T47D (cell line): ENCODE measurements around the gene SCLT1.
"Not testable (repeated sequence)": the region's sequence is repeated elsewhere in the genome, so short reads cannot be mapped to it uniquely, and the experiment has no call there.

ENCODE experiments used
- DNase-seq, 2 experiments: peaks; one replicate each; pipeline versions ENCODE4 v3.0.0 to v3.0.0-alpha.2; 2011 to 2012; ENCODE audit warnings: low read depth in 1 of 2, low spot score in 1 of 2
- JUND ChIP-seq: IDR thresholded peaks from 2 replicates; pipeline ENCODE4 v1.6.1; 2012; ENCODE audit warnings: low read depth
- in situ Hi-C: cut with HindIII; loops from 2 replicates; pipeline ENCODE4 v1.10.0; 2016; ENCODE audit warnings: low sequenced_read_pairs, low pct_unique_long_range_greater_than_20kb

SCLT1 gene

DNA sequence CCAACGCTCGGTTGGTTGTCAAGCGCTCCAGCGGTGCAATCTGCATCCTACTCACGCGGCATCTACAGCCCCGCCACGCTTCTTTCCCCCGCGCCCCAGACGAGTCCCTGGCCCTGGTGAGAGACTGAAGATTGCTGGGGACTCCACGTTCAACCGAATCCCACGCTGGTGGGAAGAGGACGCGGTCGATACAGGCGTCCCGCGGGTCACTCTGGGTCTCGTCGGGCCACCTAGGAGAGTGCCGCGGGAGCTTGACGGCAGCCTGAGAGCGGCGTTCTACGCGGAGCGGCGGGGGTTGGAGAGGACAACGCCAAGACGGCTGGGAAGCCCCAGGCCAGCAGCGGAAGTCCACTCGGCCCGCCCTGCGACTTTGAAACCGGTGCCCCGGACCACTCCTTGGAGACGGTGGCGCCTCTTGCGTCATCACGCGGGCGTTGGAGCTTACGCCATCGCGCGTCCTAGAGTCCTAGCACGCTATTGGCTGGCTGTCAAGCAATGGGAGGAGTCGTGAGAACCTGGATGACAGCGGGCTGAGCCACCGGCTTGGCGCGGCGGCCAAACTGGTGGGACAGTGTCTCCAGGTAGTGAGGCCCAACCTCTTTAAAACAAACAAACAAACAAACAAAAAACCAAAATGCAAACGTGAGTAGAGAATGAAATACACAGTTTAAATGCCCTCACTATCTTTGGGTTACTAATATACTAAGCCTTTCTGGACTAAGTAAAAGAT is at the start of gene SCLT1:
TSS of gene SCLT1 (minus strand) at position 349 of the 730 bp plus-strand sequence. CDS start 436 bp downstream, outside the sequence.
- in situ Hi-C loops = no loop called here
- DNase-seq = peak; percentile 68 to 98

DNA sequence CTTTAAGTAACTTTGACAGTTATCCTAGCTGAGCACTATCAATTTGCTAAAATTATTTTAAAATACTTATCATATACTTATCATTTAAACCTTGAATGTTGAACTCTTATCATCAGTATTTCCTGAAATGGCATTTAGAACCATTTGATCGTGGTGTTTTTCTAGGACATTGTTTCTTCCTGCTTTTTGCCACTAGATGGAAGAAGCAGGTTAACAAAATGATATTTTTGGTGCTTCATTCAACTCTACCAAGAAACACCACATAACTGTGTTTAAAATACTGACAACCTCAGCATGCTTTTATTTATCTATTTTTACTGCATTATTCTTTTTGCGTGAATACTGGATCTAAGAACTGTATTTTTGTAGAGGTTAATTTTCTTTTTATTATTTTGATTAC is 47.2 kb upstream of the SCLT1 start:
- DNase-seq = no peak
- in situ Hi-C loops = no loop called here
- TF ChIP-seq JUND = no peak

More for the DNA sequence above, at the start of gene SCLT1:
- no peak for TF ChIP-seq JUND

DNA sequence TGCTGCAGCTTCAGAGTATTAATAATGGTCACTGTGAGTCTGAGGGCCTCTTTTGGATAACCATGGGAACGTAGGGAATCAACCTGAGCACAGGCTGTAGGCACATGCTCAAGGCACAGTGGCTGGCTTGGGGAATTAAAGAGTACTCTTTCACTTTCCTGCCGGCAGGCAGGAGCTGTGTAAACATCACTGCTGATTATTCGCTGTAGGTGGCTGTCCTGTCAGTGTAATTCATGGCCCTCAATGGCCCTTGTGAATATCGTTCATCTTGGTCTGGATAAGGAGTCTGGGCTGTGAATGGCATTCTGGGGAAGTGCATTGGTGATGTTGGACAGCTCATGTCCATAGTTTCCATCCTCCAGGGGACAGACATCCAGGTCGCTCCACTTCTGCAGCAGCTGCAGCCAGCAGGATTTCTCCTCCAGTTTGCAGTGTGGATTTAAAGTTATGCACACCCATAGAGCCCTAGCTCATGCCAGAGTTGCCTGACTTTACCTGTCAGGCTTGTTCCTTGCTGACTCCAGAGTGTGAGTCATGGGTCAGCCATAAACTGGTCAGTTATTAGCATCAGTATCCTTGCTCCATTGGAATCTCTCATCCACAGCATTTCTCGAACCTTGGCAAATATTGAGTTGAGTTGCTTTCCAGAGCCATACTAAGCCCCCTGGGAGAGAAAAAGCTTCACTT is 45.6 kb upstream of the SCLT1 start:
- TF ChIP-seq JUND = no peak
- in situ Hi-C loops = no loop called here
- peak; percentile 17 to 56 for DNase-seq

DNA sequence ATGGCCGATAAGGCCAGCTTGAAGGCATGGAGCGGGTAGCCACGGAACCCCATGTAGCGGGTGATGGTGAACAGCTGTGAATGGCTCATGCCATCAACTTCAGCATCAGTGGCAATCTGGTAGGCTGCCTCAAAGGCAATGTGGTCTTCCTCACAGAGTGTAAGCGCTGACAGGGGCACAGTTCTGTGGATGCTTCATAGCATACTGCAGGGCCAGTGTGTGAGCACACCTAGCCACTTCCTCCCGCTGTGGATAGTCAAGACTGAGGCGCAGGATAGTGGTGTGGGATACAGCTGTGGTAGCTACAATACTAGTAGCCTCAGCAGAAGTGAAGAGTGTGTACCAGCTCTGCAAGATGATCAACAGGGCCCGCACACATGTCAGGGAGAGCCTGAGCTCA is 43.1 kb upstream of the SCLT1 start:
- no peak for TF ChIP-seq JUND

DNA sequence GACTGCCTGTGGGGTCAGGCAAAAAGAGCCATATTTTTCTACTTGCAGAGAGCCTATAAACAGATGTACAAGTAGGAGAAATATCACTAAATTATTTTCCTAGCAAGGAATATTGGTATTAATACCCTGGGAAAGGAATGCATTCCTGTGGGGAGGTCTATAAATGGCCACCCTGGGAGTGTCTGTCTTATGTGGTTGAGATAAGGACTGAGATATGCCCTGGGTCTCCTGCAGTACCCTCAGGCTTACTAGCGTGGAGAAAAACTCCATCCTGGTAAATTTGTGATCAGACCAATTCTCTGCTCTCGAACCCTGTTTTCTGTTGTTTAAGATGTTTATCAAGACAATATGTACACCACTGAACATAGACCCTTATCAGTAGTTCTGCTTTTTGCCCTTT is 38.0 kb upstream of the SCLT1 start:
- DNase-seq = no peak
- TF ChIP-seq JUND = no peak
- in situ Hi-C loops = no loop called here

More for the DNA sequence above, 43.1 kb upstream of the SCLT1 start:
- in situ Hi-C loops = no loop called here
- no peak for DNase-seq

DNA sequence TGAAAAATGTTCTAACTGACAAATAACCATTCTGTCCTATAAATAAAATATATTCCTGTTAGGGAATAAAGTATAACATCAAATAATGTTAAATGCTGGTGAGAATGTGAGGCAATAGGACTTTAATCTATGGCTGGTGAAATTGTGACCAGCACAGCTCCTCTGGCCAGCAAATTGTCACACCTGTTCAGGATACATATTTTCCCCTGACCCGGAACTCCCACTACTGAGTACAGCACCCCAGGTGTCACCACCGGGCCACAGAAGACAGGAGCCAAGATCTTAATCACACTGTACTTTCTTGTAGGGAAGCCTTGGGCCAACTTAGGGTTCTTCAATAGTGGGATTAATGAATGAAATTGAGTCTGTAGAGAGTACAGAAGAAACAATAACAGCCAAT is 35.8 kb upstream of the SCLT1 start:
- DNase-seq = no peak
- no peak for TF ChIP-seq JUND
- in situ Hi-C loops = no loop called here

DNA sequence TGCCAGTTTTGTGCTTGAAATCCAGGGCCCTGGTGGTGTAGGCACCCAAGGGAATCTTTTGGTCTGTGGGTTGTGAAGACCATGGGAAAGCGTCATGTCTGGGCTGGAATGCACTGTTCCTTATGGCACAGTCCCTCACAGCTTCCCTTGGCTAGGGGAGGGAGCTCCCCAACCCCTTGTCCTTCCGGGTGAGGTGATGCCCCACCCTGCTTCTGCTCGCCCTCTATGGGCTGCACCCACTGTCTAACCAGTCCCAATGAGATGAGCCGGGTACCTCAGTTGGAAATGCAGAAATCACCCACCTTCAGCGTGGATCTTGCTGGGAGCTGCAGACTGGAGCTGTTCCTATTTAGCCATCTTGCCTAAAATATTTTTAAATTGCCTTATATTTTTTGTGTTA is 33.3 kb upstream of the SCLT1 start:
- in situ Hi-C loops, DNase-seq: not testable (repeated sequence)

DNA sequence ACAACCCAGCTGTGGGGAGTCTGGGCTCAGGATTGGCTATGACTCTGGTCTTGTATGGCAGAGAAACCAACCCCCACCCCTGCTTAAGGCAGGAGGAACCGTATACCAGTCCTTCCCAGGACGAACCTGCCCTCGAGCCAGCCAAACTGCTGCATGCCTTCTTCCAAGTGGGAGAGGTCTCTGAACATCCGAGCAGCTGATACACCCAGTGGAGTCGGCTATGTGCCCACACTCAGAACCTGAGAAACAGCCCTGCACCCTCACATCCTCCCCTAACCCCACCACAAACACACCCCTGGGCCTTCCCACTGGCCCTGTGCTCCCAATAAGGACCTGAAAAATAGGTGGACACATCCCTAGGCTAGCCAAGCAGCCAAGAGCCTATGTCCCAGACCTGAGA is 24.4 kb upstream of the SCLT1 start:
- DNase-seq = no peak

DNA sequence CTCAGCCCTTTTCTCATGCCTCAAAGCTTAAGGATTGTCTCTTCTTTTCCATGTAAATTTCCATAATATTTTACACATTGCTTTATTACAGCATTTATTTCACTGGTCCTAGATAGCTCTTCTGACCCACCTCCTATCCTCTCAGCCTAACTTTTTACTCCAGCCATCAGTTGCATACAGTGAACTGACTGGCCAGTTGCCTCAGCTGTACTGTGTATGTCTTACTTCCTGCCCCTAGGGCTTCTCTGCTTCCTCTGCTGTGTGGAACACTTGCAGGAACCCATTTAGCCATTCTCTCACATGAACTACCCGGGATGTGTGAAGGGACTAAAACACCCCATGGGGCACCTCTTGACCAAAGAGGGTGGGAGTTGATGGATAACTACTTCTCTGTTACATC is 20.6 kb upstream of the SCLT1 start:
- no peak for TF ChIP-seq JUND
- DNase-seq = no peak
- in situ Hi-C loops = no loop called here

More for the DNA sequence above, 24.4 kb upstream of the SCLT1 start:
- no peak for TF ChIP-seq JUND
- in situ Hi-C loops = no loop called here

DNA sequence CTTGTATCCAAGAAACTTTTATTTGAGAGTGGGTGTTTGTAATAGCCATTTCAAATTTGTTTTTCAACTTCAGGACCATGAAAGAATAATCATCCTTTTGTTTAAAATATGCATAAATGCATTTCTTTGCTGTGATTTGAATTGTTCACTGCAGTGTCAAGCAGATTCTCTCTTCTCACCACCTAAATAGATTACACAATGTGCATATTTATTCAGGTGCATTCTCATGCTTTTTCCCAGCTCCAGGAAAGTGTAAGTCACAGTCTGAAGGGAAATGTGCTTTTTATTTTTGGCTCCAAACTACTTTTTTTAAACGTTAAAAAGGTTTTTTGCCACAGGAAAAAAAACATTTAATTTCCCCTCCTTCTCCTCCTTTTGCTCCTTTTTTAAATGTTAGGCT is 20.1 kb upstream of the SCLT1 start:
- no peak for TF ChIP-seq JUND
- in situ Hi-C loops = no loop called here
- no peak for DNase-seq

DNA sequence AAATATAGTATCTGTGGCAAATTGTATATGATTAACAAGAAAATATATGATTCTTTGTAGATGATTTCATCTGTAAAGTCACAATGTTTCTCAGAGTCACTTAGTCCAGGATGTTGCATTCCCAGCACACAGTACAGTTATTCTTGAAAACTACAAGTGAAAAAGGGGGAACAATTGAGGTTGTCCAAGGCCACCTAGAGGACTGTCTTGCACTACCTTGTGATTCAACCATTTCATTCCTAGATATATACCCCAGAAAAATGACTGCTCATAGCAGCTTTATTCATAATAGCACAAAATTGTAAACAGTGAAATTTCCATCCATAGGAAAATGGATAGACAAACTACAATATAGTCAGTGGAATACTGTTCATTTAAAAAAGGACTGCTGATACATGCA is 18.6 kb upstream of the SCLT1 start:
- DNase-seq = no peak
- TF ChIP-seq JUND = no peak
- in situ Hi-C loops = no loop called here

DNA sequence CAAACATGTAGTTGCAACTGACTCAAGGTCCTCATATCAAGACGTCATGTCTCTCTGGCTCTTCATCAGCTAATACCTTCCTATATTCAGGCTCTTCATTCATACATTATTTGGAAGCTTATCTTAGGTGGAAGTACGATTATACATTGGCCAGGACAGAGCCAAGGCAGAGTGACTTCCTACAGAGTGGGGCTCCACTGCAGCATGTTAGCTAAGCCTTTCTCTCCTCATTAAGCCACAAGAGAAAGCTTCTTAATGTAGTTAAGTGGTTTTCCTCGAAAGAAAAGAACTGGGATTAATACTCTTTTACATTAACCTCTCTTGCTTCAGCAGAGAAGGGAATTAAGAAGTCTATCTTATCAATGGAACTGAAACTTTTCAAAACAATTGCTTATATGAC is 17.6 kb upstream of the SCLT1 start:
- in situ Hi-C loops = no loop called here
- DNase-seq = no peak
- no peak for TF ChIP-seq JUND

DNA sequence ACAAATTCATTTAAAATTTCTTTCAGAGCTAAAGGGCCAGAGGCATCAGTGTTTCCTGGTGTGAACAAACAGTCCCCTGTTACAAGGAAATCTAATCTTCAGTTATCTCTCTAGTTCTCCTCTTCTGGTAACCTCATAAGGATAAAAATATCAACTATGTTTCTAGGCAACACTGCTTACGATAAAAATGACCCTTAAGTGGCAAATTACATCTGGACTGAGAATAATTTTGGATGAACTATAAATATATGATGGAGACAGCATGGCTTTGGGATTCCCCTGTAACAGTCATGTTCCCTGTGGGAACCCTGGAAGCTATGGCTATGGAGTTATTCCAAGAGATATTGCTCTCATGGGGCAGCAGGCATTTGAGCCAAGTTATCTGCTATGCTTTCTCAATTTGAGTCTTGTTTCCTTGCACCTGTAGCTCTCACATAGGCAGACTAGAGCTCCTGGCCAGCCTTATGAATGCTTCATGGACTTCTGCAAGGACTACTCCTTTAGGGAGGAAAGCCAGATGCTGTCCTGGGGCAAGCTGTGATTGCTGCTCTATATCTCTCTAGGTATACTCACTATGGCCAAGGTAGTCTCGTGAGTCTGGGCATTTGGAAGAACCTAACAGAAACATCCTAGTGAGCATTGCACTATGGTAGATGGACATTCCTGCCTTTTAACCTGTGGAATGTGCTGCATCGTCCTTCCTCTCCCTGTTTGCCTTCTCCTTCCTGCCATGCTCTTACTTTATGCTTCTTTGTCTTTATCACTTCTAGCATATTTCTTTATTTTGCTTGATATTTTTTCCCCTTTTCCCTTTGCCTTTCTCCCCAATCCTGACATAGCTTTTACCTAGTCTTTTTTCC is 16.9 kb upstream of the SCLT1 start:
- no peak for TF ChIP-seq JUND
- in situ Hi-C loops = no loop called here
- no peak for DNase-seq
